ENCODE measurements around the gene METTL8.
"Not testable (repeated sequence)": the region's sequence is repeated elsewhere in the genome, so short reads cannot be mapped to it uniquely, and the experiment has no call there.

METTL8 gene

DNA sequence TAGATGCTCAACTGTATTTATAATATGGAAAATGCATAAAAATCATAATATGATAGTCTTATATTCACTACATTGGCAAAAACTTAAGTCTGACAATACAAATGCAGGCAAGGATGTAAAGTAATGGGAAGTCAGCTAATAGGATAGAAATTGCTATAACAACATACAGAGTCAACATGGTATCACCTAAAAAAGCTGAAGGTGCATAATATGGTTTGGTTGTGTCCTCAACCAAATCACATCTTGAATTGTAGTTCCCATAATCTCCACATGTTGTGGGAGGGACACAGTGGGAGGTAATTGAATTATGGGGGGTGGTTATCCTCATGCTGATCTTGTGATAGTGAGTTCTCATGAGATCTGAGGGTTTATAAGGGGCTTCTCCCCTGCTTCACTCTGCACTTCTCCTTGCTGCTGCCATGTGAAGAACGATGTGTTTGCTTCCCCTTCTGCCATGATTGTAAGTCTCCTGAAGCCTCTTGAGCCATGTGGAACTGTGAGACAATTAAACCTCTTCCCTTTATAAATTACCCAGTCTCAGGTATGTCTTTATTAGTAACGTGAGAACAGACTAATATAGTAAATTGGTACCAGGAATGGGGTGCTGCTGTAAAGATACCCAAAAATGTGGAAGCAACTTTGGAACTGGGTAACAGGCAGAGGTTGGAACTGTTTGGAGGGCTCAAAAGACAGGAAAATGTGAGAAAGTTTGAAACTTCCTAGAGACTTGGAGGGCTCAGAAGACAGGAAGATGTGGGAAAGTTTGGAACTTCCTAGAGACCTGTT is 10.9 kb downstream of the METTL8 start:
- DNase-seq = not testable (repeated sequence)

DNA sequence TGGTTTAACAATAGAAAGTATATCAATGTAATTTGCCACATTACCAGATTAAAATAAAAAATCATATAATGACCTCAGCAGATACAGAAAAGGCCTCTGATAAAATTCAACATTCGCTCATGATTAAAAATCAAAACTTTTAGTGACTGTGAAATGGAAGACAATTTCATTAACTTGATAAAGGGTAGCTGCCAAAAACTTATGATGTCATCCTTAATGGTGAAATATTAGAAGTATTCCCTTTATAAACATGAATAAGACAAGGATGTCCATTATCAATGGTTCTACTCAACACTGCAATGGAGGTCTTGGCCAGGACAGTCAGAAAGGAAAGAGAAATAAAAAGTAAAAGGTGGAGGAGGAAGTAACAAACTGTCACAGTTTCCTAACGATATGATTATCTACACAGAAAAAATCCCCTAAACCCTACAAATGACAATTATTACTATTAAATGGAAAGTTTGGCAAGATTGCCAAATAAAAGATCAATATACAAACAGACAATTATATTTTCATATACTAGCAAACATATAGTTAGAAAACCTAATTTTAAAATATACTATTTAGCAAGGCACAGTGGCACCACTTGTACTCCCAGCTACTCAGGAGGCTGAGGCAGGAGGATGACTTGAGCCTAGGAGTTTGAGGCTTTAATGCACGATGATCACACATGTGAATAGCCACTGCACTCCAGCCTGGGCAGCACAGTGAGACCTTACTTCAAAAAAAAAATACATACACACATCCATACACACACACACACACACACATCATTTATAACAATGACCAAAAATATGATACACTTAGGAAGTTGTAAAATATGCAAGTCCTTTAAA is 12.8 kb downstream of the METTL8 start:
- DNase-seq = no peak

DNA sequence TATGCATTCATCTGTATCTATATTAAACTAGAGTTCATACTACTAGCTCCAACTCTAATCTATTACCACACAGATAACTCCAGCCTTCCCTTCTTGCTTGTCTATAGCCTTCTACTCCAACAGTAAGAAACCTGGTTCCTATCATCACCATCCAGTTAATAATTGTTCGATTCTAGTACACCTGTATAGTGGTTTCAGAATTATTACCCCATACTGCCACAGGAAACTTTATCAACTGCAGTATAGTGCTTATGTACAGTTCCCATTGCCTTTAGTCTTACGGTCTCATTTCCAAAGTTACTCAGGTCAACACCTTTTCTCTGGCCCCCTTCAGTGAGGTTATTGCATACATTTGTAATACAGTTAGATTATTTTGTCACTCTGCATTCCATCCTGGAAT is 14.5 kb downstream of the METTL8 start:
- no peak for DNase-seq

DNA sequence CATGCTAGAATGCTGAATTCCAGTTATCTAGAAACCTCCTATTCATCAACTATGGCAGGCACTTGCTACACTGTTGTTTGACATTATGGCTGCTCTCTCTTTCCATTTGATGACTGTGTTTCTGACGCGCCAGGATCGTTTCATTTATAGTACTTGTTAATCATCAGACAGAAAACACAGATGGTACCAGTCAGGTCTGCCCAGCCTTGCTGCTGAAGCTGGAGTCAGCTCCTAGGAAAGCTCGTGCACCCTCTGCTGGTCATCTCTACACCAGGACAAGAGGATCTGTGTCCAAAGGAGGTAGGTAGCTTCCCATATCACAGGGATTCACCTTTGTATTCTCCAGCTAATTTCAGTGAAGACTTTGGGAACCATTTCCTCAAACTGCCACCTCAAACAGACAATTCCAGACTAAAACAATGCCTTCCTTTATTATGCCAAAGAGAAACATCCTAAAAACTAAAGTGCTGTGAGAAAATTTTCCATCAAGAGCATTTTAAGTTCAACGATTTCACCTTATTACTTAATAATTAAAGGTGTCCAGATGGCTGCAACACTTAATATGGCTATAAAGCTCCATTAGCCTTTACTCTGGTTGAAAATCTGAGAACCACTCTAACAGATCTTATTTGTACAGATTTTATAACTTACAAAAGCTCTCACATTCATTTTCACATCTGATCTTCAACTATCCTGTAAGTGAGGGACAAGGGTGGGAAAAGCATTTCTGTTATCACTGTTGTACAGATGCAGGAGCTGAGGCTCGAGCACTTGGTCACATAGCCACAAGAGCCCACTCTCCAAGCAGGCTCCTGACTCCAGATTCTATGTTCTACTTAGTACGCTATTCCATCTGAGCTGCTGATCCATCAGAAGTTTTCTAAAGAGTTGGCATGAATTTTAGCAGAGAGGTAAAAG is 17.5 kb downstream of the METTL8 start:
- peak; percentile 47 for DNase-seq

DNA sequence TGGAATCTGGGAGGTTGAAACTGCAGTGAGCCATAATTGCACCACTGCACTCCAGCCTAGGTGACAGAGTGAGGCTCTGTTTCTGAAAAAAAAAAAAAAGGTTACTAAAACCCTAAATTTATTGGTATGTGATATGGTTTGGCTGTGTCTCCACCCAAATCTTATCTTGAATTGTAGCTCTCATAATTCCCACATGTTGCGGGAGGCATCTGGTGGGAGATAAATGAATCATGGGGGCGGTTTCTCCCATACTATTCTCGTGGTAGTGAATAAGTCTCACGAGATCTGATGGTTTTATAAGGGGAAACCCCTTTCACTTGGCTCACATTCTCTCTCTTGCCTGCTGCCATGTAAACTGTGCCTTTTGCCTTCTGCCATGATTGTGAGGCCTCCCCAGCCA is 19.1 kb downstream of the METTL8 start:
- DNase-seq = not testable (repeated sequence)

DNA sequence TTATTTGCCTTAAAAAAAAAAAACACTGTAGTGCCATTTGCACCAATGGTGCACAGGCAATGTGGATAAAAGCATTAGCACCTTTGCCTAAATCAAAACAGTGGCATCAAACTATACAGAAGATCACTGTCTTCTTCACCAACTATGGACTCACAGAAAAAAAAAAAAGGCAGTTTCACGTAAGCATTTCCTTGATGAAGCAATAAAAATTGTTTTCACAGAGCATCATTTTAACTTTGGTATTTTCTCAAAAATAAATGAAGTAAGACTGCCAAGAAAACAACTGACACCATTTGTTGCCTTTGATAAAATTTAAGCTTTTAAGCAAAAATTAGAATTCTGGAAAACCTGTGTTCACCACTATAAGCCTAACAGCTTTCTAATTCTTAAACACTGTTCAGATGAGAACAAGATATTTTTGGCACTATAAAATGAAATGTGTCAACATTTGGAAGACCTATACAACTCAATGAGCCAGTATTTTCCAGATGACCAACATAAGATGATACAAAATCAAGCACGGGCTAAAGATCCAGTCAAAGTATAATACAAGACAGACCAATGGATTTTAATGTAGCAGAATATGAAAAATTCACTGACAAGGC is 21.1 kb downstream of the METTL8 start:
- no peak for DNase-seq

DNA sequence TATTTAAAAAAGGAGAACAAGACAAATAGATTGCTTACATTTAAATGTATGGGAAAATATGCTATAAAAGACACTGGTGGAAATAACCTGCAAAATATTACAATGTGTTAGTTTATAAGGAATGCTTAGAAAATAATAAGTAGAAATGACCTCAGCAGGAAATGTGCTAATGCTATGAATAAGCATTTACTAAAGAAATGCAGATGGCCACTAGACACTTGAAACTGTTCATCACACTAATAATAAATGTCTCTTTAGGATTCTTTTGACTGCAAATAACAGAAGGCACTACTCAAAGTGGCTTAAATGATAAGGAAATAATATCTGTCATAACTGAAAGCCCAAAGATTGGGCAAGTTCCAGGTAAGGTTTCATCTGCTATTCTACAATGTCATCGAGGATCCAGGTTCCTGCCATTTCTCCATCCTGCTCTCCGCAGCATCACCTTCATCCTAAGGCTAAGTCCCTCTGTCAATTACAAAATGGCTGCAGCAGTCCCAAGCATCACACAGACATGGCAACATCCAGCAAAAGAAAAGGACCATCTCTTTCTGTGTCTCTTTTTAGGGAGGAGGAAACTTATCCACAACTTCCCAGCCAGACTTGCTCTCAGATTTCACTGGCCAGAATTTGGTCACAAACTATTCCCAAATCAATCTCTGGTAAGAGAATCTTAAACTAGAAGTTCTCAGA is 21.9 kb downstream of the METTL8 start:
- DNase-seq = no peak

DNA sequence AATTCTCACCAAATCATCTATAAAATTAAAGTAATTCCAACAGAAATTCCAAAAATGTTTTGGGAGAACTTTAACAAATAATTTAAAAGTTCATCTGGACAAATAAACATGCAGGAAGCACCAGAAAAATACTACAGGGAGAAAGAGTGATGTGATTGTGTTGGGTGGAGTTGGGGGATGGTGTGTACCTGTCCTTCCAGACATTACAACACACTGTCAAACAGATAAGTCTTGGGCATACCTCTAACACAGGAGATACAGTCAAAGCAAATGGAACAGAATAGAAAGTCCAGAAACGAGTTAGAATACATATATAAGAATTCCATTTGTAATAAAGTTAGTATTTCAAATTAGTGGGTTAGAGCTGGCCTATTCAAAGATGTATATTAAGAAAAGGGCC is 22.6 kb downstream of the METTL8 start:
- no peak for DNase-seq

DNA sequence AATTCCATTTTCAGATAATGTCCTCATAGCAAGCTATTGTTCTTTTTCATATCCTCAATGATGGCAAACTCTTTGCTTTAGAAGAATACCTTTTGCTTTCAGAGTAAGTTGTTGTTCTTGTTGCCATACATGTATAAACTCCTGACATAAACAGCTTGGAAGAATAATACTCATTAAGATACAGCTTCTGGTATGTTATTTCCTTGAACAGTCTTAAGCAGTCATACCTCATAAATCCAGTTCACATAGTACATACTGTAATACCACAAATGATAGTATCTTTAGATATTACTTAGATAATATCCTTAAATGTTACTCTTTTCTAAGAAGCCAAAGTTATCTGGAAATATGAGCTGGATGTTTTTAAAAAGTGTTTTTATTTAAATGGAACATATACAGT is 23.2 kb downstream of the METTL8 start:
- no peak for DNase-seq

DNA sequence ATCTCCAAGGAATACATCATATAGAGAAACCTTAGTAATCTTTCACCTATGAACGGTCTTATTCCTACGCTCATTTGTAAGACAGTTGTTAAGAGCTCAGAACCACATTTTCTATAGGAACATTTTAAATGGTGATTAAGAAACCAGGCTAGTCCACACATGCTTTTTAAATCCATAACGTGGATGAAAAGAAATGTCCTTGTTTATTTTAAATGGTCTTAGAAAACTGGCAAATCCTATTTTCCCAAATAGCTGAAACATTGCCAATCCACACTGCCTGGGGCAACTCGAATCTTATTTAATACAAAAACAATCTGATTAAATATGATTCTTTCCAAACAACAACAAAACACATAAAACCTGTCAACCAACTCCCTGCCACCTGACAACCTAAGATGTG is 23.7 kb downstream of the METTL8 start:
- DNase-seq = no peak

DNA sequence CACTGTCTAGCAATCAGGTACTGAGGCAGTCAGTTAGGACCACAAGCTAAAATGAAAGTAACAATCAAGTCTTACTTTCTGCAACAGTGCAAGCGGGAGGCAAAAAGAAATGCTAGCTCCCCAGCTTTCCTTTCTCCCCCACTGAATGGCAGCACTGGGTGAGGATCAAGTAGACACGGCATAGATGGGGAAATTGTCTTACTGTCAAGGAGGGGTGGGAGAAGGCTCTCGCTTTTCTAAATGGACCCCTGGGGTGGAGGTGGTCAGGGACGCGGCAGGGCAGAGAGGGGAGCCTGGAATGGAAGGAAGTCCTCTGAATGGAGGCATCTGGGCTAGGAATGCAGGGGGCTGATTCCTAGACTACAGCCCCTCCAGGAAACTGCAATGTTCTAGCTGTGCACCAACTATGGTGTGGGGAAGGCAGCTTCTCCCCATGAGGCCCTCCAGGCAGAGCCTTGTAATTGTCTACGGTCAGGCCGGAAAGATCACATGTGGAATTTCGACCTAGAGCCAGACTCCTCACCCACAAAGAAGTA is 24.3 kb downstream of the METTL8 start:
- DNase-seq = no peak

DNA sequence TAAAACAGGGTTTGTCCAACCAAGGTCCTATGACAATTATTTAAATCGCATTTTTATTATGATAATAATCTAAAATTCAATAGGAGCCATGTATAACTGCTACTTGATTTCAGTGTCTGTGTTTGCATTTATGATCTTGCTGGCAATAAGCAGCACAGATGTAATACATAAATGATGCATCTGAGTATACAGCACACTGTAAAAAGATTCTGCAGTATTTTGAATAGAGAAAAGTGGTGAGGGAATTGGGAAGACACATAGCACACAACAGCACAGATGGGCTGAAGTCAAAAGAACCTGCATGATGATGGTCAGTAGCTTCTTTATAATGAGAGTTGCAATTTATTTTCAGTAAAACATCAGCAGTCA is 26.1 kb downstream of the METTL8 start:
- no peak for DNase-seq

DNA sequence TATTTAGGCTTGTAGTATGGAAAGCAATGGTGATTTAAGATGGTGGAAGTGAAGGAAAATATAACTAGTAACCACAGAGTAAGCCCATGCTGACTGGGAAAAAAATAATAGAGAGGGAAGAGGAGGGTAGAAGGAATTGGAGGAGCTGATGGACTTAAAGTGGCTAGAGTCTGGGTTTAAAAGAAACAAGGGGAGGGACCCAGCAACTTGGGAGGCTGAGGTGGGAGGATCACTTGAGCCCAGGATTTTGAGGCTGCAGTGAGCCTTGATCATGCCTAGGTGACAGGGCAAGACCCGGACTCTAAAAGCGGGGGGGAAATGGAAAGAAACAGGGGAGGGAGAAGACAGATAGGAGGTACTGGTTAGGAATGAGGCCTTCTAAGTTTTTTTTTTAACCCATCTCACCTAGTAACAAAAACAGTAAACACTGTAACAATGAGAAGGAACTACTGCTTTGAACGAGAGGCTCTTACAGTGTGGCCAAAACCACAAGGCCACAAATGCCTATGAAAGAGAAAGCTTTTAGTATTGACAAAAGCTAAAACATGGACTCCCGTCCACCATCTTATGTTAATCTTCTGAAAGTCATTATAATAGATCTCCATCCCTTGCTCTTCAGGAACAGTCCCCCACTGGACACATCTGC is 26.6 kb downstream of the METTL8 start:
- no peak for DNase-seq

DNA sequence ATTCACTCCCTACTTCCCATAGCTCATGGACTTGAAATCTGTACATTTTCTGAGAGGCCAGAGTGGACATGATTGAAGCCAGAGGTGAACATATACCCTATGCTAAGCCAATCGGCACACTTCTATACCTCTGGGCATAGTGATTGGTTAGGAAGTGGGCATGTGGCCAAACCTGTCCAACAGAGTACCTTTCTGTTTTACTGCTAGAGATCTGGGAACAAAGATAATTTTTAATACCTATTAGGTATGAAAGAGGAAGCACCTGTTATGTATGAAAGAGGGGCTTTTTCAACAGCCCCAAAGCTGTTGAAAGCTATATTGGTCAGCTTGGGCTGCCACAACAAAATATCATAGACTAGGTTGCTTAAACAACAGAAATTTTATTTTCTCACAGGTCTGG is 27.7 kb downstream of the METTL8 start:
- DNase-seq = no peak

DNA sequence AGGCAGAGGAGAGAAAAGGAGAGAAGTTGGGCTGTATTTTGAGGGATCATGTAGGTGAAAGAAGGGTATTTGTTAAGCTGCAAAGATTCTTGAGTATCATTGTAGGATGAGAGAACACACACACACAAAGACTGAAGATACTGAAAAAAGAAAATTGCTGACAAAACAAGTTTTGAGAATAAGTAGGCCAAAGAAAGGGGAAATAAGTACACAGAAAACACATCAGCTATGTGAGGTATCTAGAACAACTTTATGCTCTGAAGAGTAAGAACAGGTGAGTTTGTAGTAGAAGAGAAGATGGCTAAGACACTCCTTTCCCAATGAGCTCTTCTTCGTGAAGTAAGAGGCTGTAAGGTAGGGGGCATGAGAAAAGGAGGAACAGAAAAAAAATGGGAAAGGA is 28.2 kb downstream of the METTL8 start:
- DNase-seq = no peak

DNA sequence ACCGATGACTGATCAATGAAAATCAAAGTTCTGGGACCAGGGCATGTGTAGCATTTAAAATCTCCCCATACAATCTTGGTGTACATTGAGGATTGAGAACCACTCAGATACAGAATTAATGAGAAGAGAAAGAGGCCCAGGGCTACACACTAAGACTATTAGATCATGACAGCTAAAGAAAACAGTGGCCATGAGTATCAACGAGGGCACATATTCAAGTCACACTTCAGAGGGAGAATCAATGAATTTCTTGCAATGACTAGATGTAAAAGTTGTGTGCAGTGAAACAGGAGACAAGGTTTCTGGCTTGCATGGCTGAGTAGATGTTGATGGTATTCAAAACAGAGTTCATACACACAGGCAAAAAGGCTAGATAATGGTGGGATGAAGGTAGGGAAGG is 29.1 kb downstream of the METTL8 start:
- no peak for DNase-seq

DNA sequence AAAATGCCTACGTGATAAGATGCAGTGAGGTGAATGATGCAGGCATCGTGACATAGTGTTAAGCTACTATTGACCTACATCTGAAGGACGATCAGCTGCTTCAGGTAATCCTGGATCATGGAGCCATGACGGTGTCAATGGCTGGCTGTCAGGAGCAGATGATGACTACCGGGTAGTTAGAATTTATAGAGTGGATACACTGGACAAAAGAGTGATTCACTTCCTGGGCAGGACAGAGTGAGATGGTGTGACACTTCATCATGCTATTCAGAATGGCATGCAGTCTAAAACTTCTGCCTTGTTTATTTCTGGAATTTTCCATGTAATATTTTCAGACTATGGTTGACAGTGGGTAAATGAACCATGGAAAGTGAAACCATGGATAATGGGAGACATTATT is 29.5 kb downstream of the METTL8 start:
- DNase-seq = no peak

DNA sequence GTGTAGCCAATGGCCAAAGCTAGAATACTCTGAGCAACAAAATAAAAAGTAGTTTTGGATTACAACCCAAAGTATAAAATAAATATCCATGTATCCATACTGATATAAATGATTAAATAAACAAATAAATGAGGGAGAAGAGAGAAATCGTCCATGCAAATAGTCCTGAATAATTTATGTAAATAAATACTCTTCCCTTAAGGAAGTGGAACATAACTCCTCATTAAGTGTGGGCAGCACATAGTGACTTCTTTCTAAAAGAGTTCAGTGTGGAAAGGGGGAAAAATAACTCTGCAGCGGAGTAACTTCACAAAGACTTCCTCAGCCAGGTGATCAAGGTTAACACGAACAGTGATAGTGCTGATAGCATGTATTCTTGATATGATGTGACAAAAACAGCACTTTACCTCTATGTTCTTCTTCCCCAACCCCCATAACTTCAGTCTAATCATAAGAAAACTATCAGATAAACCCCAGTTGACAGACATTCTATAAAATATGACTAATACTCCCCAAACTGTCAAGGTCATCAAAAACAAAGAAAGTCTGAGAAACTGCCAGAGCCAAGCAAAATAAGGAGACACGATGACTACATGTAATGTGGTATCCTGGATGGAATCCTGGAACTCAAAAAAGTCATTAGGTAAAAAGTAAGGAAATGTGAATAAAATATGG is 30.7 kb downstream of the METTL8 start:
- no peak for DNase-seq

DNA sequence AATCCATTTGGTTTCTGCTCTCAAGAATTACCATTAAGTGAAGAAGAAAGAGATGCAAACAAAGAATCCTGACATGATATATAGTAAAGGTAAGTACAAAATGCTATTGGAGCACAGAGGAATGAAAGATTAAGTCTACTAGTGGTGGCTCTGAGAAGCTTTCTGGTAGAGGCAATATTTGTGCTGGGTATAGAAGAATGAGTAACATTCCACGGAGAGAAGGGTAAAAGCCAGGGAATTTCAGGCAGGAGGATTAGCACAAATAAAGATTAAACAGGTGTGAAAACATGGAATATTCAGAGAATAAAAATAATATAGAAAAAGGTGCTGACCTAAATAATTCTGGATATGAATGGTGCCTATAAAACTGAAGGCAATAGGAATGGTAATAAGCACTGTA is 31.8 kb downstream of the METTL8 start:
- no peak for DNase-seq

DNA sequence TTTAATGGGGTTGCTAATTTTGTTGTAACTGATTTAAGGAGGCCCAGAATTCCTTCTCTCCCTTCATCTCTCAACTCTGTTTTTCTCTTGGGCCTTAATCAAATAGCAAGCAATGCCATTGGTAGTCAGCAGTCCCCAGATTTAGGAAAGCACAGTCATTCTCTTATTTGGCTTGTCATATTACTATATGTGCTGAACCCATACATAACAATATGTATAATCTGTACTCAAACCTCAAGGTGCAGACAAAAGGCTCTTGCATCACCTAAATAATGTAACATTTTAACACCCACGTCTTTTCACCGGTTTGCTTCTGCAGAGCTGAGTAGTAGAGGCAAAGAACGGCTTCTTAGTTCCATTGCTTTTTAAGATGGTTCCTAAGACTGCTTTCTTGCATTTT is 33.4 kb downstream of the METTL8 start:
- DNase-seq = no peak

DNA sequence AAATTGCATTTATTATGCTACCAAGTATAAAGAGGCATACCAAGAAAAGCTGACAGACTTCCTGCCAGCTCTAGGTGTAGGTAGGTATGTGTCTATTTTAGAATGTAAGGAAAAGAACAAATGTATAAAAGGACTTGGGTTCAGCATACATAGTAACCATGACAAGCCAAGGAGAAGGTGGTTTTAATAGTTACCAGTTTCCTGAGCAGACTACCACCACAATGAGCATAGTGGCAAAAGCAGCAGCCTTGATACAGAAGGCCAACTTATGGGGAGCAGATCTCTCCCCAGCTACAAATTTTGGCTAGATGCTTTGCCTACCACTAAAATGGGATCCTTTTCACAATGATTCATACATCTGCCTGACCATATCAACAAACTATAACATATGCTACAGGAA is 34.5 kb downstream of the METTL8 start:
- no peak for DNase-seq
